ENCODE data around the gene TRIM3.

The TRIM3 gene

GRCh38 chr11:6433998-6434660, 39.6 kb downstream of the TRIM3 start:
- DNase-seq, result no peak

- DNase-seq, result no peak
These were observed 41.9 kb downstream of the TRIM3 start for GRCh38 chr11:6431861-6432260.

GRCh38 chr11:6427516-6427915, 46.2 kb downstream of the TRIM3 start:
- no peak for DNase-seq

DNA sequence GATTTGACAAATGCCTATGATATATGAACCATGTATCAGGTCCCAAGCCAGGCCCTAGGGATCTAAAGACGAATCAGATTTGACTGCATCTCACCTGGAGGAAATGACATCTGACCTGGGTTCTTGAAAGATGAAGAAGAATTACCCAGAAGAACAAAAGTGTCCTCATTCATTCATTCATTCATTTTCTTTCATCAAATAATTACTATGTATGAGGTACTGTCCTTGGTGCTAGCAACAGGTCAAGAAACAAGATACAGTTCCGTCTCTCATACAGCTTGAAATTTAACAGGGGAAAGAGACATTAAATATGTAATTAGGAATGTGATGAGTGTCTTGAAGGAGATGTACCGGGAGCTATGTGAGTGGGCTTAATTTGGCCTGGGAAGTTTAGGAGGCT, 53.1 kb downstream of the TRIM3 start:
- DNase-seq, result no peak

GRCh38 chr11:6419009-6419631, 54.6 kb downstream of the TRIM3 start, which contains the start of gene APBB1:
TSS of gene APBB1 (minus strand) at chr11:6419094. CDS start at chr11:6411347, 7,747 bp downstream.
- DNase-seq, result no peak

GRCh38 chr11:6418557-6419008, 55.2 kb downstream of the TRIM3 start:
- no peak for DNase-seq

GRCh38 chr11:6417907-6418556, 55.7 kb downstream of the TRIM3 start:
- no peak for DNase-seq

GRCh38 chr11:6415797-6416196, 57.9 kb downstream of the TRIM3 start:
- no peak for DNase-seq

DNA sequence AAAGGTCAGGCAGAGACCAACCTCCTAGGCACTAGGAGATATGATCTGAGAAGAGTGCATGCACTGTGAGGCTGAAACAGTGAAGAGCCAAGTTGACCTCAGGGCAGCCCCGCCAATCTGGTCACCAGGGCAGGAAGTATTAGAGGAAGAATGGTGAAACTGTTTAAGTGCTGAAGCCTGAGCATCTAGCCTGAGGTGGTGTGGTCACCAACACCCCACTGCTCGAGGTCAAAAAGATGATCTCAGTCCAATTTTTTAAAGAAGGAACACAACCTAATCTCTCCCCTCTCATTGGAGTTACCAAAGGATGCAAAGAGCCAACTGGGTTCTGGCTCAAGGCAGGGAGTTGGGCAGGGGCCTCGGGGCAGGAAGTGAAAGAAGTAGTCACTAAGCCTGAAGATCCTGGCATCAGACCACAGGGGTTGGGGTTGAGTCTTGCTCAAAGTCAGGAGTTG, 58.8 kb downstream of the TRIM3 start:
- DNase-seq, result no peak

GRCh38 chr11:6413791-6414201, 59.9 kb downstream of the TRIM3 start:
- no peak for DNase-seq

- no peak for DNase-seq
These were observed 62.1 kb downstream of the TRIM3 start for GRCh38 chr11:6411594-6412031.

DNA sequence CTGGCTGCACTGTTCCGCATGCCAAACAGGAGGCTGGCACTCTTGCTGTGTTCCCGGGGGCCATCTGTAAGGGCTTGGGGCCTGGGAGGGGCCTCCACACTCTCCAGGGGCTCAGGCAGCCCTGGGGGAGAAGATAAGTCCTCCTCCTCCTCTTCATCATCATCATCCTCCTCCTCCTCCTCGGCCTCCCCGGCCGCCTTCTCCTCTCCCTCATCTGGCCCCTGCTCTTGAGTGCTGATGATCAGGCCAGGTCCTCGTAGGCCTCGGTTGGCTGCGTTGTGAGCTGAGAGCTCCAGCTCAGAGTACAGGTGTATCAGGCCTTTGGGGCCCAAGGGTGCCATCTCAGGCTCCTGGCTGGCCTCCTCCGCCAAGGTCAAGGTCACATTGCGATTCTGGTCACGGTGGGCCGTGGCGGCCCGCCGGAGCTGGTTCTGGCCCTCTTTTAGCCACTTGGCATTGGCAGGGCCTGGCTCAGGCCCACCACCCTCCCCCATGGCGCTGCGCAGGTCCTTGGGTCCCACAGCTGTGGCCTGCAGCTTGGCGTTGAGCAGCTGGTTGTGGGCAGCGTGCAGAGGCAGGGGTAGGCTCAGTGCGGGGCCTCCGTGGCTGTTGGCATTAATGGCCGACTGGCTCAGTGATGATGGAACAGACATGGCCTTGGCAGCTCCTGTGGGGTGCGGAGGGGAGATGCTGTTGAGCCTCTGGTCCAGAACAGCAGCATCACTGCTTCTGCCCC, 62.9 kb downstream of the TRIM3 start:
- no peak for DNase-seq

- no peak for DNase-seq
These were observed 67.4 kb downstream of the TRIM3 start for GRCh38 chr11:6406370-6406769.

DNA sequence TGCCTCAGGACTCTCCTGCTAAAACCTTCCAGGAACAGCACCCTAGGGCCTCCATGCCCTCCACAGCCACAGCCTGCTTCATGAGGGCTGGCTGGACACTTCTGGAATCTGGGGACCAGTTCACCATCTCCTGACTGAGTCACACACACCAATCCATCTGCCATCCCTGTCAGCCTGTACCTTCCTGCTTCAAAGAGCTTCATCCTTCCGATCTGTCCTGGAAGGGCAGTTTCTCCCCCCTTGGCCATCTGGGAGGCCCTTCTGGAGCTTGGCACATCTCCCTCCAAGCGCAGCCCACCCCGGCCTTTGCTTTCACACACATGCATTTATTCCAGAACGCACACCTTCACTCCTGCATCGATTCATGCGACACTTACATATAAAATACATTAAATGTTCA, 67.9 kb downstream of the TRIM3 start:
- DNase-seq, result no peak

DNA sequence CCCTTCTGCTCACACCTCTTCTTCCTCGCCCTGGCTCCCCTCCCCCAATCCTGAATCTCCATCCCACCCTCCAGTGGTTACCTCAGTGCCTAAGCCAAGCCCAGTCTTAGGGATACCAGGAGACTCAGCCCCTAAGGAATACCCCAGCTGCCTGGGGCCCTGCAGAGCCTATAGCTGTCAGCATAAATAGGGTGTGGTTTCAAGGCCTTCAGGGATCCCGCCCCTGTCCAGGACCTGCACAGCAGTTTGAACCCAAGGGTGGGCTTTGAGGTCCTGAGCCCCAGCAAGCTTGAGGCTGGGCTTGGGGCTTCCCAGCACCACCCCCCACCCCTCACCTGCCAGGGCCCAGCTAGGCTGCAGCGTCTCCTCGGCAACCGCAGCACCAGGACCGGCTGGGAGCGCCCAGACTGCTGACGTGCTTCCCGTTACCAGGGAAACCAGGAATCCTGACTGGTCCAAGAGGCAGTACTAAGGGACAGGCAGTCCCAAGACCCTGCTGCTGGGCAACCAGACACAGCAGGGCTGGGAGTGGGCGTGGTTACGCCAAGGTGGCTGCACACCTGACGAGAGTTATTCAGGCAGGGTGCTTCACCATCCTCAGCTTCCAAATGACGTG, 68.6 kb downstream of the TRIM3 start:
- DNase-seq, result no peak

- no peak for DNase-seq
These were observed 69.2 kb downstream of the TRIM3 start for GRCh38 chr11:6404342-6405051.

DNA sequence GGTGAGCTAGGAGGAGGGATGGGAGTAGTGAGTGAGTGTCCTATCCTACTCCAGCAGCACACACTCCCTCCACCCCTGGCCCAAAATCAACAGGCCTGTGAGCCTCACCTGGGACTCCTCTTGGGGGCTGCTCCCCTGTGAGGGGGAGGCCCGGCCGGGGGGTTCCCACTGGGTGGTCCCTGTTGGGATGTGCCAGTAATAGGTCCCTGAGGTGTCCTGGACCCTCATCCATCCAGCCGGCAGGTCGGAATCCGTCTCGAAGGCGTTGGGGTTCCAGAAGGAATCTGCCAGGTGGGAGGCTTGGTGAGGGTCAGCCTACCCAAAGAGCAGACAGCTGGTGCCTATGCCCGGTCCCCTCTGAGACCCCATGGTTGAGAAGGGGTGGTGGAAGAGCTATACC, 70.2 kb downstream of the TRIM3 start:
- no peak for DNase-seq

- no peak for DNase-seq
These were observed 71.2 kb downstream of the TRIM3 start for GRCh38 chr11:6402561-6402981.

GRCh38 chr11:6402061-6402470, 71.7 kb downstream of the TRIM3 start:
- no peak for DNase-seq

DNA sequence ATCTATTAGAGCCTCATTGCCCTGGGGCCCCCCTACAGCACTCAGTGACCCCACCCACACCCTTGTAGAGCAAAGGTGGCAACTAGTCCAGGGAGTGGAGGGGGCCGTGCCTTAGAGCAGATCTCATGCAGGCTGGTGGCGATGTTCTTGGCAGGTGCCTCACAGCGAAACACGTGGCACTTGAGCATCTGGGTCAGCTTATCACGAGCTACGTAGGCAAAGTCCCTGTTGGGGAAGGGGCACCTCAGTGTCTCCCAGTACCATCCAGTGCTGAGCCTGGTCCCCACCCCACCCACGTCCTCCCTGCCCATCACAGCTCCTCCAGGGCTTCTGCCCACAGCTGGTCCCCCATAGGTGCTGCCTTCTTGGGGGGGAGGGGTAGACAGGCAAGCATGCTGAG, 72.3 kb downstream of the TRIM3 start:
- DNase-seq, result no peak

- no peak for DNase-seq
These were observed 73.1 kb downstream of the TRIM3 start for GRCh38 chr11:6400431-6401345.
